Adipocyte (in vitro differentiated cells): ENCODE measurements around the gene TOP3A.
"Not testable (repeated sequence)": the region's sequence is repeated elsewhere in the genome, so short reads cannot be mapped to it uniquely, and the experiment has no call there.

ENCODE experiments used
- DNase-seq: peaks from one replicate; pipeline ENCODE4 v3.0.0-alpha.2; 2015; ENCODE audit warnings: low read depth
- H3K27me3 ChIP-seq: replicated peaks from 2 replicates; pipeline ENCODE4 v1.7.0; 2013; ENCODE audit warnings: mild to moderate bottlenecking, low read length, moderate library complexity; ENCODE audit not compliant: control insufficient read depth, insufficient read depth
- H3K36me3 ChIP-seq: 2 replicates; pipeline ENCODE4 v1.7.0; 2013; ENCODE audit warnings: low read length, mild to moderate bottlenecking, moderate library complexity; ENCODE audit not compliant: control insufficient read depth, insufficient read depth, severe bottlenecking
- H3K4me1 ChIP-seq: 2 replicates; pipeline ENCODE4 v1.7.0; 2013; ENCODE audit warnings: mild to moderate bottlenecking, low read length, moderate library complexity; ENCODE audit not compliant: control insufficient read depth, insufficient read depth
- H3K4me3 ChIP-seq: 2 replicates; pipeline ENCODE4 v1.7.0; 2013; ENCODE audit warnings: mild to moderate bottlenecking, low read length, moderate library complexity
- H3K9ac ChIP-seq: 2 replicates; pipeline ENCODE4 v1.7.0; 2013; ENCODE audit warnings: mild to moderate bottlenecking, low read length, moderate library complexity
- H3K9me3 ChIP-seq: 2 replicates; pipeline ENCODE4 v1.7.0; 2013; ENCODE audit warnings: mild to moderate bottlenecking, low read length, moderate library complexity; ENCODE audit not compliant: control insufficient read depth

Gene TOP3A

GRCh38 chr17:18300725-18301480 is 13.9 kb downstream of the TOP3A start:
- Histone ChIP-seq H3K36me3 (peaks cover 62% of the 10 kb centered on the region), H3K27me3 (no peaks in the 10 kb centered on the region), H3K4me1 (peaks cover 4% of the 10 kb centered on the region), H3K4me3 (no peak overlapping the region), H3K9me3 (no peaks in the 10 kb centered on the region), H3K9ac (no peak overlapping the region)
- no peak for DNase-seq

DNA sequence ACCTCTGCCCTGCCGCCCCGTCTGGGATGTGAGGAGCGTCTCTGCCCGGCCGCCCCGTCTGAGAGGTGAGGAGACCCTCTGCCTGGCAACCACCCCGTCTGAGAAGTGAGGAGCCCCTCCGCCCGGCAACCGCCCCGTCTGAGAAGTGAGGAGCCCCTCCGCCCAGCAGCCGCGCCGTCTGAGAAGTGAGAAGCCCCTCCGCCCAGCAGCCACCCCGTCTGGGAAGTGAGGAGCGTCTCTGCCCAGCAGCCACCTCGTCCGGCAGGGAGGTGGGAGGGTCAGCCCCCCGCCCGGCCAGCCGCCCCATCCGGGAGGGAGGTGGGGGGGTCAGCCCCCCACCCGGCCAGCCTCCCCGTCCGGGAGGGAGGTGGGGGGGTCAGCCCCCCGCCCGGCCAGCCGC is 16.7 kb downstream of the TOP3A start:
- H3K9ac ChIP-seq, H3K9me3 ChIP-seq, H3K4me3 ChIP-seq, H3K4me1 ChIP-seq, DNase-seq, H3K27me3 ChIP-seq: not testable (repeated sequence)
- H3K36me3 ChIP-seq, result peaks cover 45% of the 10 kb centered on the region

GRCh38 chr17:18291718-18292540 is 22.9 kb downstream of the TOP3A start:
- Histone ChIP-seq H3K36me3 (peaks cover 57% of the 10 kb centered on the region), H3K4me1 (no peaks in the 10 kb centered on the region), H3K4me3 (no peak overlapping the region), H3K27me3 (no peaks in the 10 kb centered on the region), H3K9me3 (no peaks in the 10 kb centered on the region), H3K9ac (no peak overlapping the region)
- no peak for DNase-seq

DNA sequence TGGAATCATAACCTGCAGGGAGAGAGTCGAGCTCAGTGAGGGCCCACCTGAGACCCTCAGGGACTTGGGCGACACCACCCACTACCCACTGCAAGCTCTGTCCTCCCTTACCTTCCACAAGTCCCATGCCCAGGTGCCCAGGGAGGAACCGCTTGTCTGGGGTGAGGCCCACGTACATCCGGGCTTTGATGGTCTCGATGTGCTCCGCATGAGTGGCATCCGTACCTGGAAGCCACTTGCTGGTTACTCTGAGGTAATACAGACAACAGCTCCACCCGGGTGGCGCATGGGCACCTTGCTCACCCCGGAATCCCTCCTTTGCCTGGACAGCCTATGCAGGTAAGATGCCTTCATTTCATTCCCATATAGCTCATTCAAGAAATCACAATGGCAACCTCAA is 29.5 kb downstream of the TOP3A start:
- Histone ChIP-seq H3K4me1 (peaks cover 5% of the 10 kb centered on the region), H3K4me3 (no peak overlapping the region), H3K27me3 (no peaks in the 10 kb centered on the region), H3K9me3 (no peaks in the 10 kb centered on the region), H3K36me3 (peaks cover 76% of the 10 kb centered on the region), H3K9ac (no peak overlapping the region)
- DNase-seq, result no peak

- no peak for DNase-seq
- peaks cover 71% of the 10 kb centered on the region for H3K36me3 ChIP-seq
- no peak overlapping the region for H3K4me3 ChIP-seq
- no peak overlapping the region for H3K9ac ChIP-seq
- H3K9me3 ChIP-seq, result no peaks in the 10 kb centered on the region
- H3K27me3 ChIP-seq, result no peaks in the 10 kb centered on the region
- H3K4me1 ChIP-seq, result peaks cover 18% of the 10 kb centered on the region
Measured at GRCh38 chr17:18281788-18282187, 33.0 kb downstream of the TOP3A start.

GRCh38 chr17:18280766-18281371 is 33.9 kb downstream of the TOP3A start:
- no peak overlapping the region for H3K9ac ChIP-seq
- H3K4me3 ChIP-seq, result no peak overlapping the region
- no peaks in the 10 kb centered on the region for H3K9me3 ChIP-seq
- H3K27me3 ChIP-seq, result no peaks in the 10 kb centered on the region
- H3K36me3 ChIP-seq, result peaks cover 75% of the 10 kb centered on the region
- H3K4me1 ChIP-seq, result peaks cover 18% of the 10 kb centered on the region
- DNase-seq, result peak; percentile 29

- Histone ChIP-seq H3K27me3 (no peaks in the 10 kb centered on the region), H3K4me3 (no peak overlapping the region), H3K36me3 (peaks cover 69% of the 10 kb centered on the region), H3K9me3 (no peaks in the 10 kb centered on the region), H3K9ac (no peak overlapping the region), H3K4me1 (peaks cover 18% of the 10 kb centered on the region)
- no peak for DNase-seq
Measured at GRCh38 chr17:18280249-18280648, 34.5 kb downstream of the TOP3A start.

DNA sequence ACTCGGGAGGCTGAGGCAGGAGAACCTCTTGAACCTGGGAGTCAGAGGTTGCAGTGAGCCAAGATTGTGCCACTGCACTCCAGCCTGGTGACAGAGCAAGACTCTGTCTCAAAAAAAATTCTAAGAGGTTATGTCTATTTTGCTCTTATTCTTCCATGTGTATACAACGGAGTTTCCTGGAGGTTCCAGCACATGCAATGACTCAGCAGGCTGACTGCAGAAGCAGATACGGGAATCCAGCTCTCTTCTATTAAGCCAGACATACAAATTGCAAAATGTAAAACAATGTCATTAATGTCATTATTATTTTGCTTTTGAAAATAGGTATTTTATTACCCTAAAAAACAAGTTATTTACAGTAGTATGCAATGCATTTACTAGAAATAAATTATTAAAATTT is 35.9 kb downstream of the TOP3A start:
- no peaks in the 10 kb centered on the region for H3K9me3 ChIP-seq
- peaks cover 72% of the 10 kb centered on the region for H3K36me3 ChIP-seq
- H3K27me3 ChIP-seq, result no peaks in the 10 kb centered on the region
- no peak for DNase-seq
- peaks cover 18% of the 10 kb centered on the region for H3K4me1 ChIP-seq
- H3K4me3 ChIP-seq, result no peak overlapping the region
- H3K9ac ChIP-seq, result no peak overlapping the region

GRCh38 chr17:18277076-18277475 is 37.7 kb downstream of the TOP3A start:
- Histone ChIP-seq H3K9me3 (no peaks in the 10 kb centered on the region), H3K36me3 (peaks cover 64% of the 10 kb centered on the region), H3K4me3 (no peak overlapping the region), H3K9ac (no peak overlapping the region), H3K27me3 (no peaks in the 10 kb centered on the region), H3K4me1 (peaks cover 18% of the 10 kb centered on the region)
- DNase-seq, result no peak

DNA sequence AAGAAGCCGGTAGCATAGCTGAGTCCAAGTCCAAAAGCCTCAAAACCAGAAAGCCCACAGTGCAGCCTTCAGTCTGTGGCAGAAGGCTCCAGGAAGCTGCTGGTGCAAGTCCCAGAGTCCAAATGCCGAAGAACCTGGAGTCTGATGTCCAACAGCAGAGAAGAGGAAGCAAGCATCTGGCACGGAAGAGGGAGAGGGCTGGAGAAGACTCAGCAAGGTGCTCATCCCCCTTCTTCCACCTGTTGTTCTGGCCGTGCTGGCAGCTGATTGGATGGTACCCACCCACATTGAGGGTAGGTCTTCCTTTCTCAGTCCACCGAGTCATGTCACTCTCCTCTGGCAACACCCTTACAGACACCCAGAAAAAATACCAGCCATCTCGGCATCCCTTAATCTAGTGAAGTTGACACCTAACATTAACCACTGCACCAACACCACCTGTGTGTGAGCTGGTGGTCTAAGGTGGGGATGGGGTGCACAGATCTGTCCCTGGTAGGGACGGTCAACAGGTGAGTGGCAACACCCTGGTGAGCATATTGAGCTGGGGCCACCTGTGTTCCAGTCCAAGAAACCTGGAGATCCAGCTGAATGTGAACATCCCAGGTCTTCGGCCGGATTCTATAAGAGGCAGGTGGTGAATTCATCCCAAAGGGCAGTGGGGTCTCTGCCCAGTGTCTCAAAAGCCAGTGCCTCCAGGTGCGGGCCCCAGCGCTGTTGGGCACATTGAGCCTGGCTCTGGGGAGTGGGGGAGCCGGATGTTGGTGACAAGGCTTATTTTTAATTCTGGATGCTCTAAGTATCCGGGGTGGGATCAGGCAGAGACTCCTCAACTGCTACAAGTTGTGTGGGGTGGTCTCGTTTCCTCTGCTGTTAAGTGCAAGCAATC is 44.5 kb downstream of the TOP3A start:
- DNase-seq, result no peak
- no peak overlapping the region for H3K9ac ChIP-seq
- H3K36me3 ChIP-seq, result peaks cover 19% of the 10 kb centered on the region

More for the DNA sequence above, 44.5 kb downstream of the TOP3A start:
- Histone ChIP-seq H3K27me3 (no peaks in the 10 kb centered on the region), H3K9me3 (no peaks in the 10 kb centered on the region), H3K4me1 (peaks cover 7% of the 10 kb centered on the region), H3K4me3 (no peak overlapping the region)
